Muscle layer of duodenum (tissue), 2 donors: ENCODE results near the gene CD59.

Experiments
- H3K27ac ChIP-seq: one replicate; pipeline ENCODE4 v1.7.0; 2013; ENCODE audit warnings: mild to moderate bottlenecking, low read length
- H3K27me3 ChIP-seq: one replicate; pipeline ENCODE4 v1.7.0; 2013; ENCODE audit warnings: low read depth, mild to moderate bottlenecking, control low read depth, low read length
- H3K36me3 ChIP-seq, 2 donors: one replicate each; pipeline ENCODE4 v1.7.0; 2013; ENCODE audit warnings: low read length in 2 of 2, control low read depth in 1 of 2, mild to moderate bottlenecking in 1 of 2; ENCODE audit not compliant: insufficient read depth in 2 of 2, control insufficient read depth in 1 of 2
- H3K4me1 ChIP-seq, 2 donors: one replicate each; pipeline ENCODE4 v1.7.0; 2013; ENCODE audit warnings: low read length in 2 of 2, mild to moderate bottlenecking in 2 of 2, control low read depth in 1 of 2, moderate library complexity in 1 of 2; ENCODE audit not compliant: insufficient read depth in 2 of 2, control insufficient read depth in 1 of 2
- H3K4me3 ChIP-seq, 2 donors: one replicate each; pipeline ENCODE4 v1.7.0; 2013; ENCODE audit warnings: low read length in 2 of 2, low read depth in 1 of 2, mild to moderate bottlenecking in 1 of 2
- H3K9me3 ChIP-seq, 2 donors: one replicate each; pipeline ENCODE4 v1.7.0; 2013; ENCODE audit warnings: low read length in 2 of 2, control low read depth in 1 of 2, mild to moderate bottlenecking in 1 of 2; ENCODE audit not compliant: control insufficient read depth in 1 of 2
- donor health status: healthy.

The CD59 gene

DNA sequence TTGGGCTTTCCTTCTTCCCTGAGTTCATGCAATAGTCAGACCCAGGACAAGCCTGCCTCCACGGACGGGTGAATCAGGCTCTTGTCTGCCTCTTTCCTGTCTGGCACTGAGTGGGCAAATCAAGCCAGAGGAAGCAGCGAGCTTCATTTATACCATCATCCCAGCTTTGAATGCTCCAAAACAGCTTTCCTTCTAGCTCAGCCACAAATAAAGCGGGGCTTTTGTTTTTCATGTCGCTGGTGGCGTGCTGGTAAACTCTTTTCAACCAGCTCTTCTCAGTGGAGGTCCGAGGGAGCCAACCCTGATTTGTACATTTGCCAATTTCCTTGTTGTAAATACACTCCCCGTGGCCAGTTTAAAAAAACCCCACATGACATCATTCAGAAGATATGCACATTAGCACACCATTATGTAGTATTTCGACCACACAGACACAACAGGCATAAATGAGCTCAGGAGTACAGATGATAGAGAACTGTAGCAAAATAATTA lies 44.2 kb downstream of the CD59 start:
- H3K27ac ChIP-seq, result peak overlapping the region; percentile 82
- H3K4me1 ChIP-seq, result peaks cover 0 to 18% of the 10 kb centered on the region in 2 donors
- H3K9me3 ChIP-seq, result peaks cover 0 to 5% of the 10 kb centered on the region in 2 donors
- H3K4me3 ChIP-seq, result no peak overlapping the region
- no peaks in the 10 kb centered on the region for H3K27me3 ChIP-seq
- H3K36me3 ChIP-seq, result peaks cover 0 to 11% of the 10 kb centered on the region in 2 donors

DNA sequence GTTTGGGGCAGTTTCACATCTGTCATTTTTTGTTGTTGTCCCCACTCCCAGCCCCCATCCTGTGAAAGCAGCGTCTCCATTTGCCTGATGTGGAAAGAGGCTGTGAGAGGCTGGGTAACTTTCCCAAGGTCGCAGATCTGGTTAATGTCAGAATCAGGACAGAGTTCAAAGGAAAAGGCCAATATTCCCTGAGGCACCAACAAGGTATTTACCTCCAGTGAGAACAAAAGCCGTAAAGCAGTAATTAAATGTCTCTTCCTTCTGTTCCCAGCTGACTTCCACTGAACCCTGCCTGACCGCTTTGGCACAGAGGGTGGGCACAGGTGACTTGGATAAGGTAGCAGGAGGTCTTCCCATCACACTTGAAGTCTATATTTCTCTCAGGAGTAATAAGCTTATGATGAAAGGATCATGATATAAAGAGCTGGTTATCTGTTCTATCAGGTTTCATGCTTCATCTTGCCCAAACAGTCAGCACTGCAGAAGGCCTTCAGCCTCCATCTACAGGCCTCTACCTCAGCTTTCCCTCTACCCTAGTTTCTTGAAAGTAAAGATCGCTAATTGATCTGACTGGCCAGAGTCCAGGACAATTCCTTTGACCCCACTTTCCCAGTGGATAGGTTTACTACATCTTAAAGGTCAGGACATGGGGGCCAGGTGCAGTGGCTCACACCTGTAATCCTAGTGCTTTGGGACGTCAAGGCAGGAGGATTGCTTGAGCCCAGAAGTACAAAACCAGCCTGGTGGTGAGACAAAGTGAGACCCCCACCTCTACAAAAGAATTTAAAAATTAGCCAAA lies 45.0 kb downstream of the CD59 start:
- H3K4me1 ChIP-seq, result peaks cover 0 to 18% of the 10 kb centered on the region in 2 donors

DNA sequence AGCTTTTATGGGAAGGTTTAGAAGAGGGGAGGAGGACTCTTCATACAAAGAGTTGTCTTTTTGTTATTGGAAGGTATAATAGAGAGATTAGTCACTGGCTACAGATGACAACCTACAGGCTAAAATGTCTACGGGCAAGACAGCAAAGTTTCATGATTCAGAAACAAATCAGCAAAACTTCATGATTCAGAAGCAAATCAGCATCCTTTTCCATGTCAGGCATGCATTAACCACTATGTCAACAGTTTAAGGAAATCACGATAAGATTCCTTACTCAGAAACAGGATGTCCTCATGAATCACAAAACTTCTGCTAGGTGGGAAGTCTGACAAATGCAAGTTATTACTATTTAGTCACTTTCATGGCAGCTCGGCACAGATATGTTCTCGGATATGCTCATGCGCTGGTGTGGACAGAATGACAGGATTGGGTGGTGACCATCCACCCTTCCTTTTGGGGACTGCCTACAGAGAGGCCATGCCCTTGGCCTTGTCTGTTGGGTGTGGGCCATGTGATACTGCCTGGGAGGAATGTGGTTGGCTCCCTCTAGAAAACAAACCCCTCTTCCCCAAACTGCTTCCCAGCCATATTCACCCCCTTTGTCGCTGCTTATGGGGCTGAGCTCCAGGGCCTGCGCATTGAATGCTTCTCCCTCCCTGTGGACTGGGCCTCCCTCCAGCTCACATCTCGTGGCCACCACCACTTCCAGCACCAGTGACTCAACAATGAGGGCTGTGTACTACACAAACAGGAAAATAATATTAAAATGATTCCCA lies 45.7 kb downstream of the CD59 start:
- H3K9me3 ChIP-seq, result peaks cover 0 to 6% of the 10 kb centered on the region in 2 donors
- no peak overlapping the region for H3K4me3 ChIP-seq
- peaks cover 0 to 11% of the 10 kb centered on the region in 2 donors for H3K36me3 ChIP-seq
- peak overlapping the region; percentile 82 for H3K27ac ChIP-seq
- peaks cover 0 to 18% of the 10 kb centered on the region in 2 donors for H3K4me1 ChIP-seq
- no peaks in the 10 kb centered on the region for H3K27me3 ChIP-seq

More for the DNA sequence above, 45.0 kb downstream of the CD59 start:
- peaks cover 0 to 6% of the 10 kb centered on the region in 2 donors for H3K9me3 ChIP-seq
- peak overlapping the region; percentile 82 for H3K27ac ChIP-seq
- H3K4me3 ChIP-seq, result no peak overlapping the region
- no peaks in the 10 kb centered on the region for H3K27me3 ChIP-seq
- peaks cover 0 to 11% of the 10 kb centered on the region in 2 donors for H3K36me3 ChIP-seq

DNA sequence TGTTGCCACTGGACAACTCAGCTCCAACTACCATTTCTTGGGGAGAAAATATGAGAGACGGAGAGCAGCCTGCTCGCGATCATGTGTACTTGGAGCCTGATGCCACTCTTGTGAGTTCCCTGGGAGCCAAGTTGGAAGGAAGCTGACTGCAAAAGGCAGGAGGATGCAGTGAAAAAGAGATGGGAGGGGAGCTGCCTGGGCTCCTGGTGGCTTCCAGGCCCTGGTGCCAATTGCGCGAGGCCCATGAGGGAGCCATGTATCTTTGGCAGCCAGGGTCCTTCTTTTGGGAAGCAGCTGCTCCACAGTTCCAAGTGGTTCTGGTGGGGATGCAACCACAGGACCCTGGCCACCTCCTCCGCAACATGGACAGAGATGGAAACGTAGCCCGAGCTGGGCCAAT lies 46.7 kb downstream of the CD59 start:
- no peaks in the 10 kb centered on the region for H3K27me3 ChIP-seq
- peaks cover 0 to 18% of the 10 kb centered on the region in 2 donors for H3K4me1 ChIP-seq
- H3K4me3 ChIP-seq, result no peak overlapping the region
- peaks cover 0 to 11% of the 10 kb centered on the region in 2 donors for H3K36me3 ChIP-seq
- peak overlapping the region; percentile 52 for H3K27ac ChIP-seq
- H3K9me3 ChIP-seq, result peaks cover 0 to 6% of the 10 kb centered on the region in 2 donors

DNA sequence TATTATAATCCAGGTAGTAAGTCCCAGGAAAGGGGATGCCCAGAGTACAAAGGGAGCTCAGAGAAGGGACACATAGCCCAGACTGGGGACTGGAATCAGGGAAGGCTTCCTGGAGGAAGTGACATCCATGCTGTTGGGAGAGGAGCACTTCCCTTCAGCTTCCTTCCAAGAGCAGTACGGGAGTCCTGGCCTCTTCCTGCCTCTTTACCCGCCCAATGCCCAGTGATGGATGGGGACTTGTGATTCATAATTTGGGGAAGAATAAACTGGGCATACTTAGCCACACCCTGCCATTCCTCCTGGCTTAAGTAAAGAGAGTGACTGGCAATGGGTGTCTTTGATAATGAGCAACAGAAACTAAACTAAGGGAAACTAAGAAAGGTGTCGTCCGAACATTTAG lies 47.1 kb downstream of the CD59 start:
- Histone ChIP-seq H3K9me3 (peaks cover 0 to 6% of the 10 kb centered on the region in 2 donors), H3K27me3 (no peaks in the 10 kb centered on the region), H3K4me3 (no peak overlapping the region), H3K4me1 (peaks cover 0 to 18% of the 10 kb centered on the region in 2 donors), H3K36me3 (peaks cover 0 to 11% of the 10 kb centered on the region in 2 donors), H3K27ac (no peak overlapping the region)

DNA sequence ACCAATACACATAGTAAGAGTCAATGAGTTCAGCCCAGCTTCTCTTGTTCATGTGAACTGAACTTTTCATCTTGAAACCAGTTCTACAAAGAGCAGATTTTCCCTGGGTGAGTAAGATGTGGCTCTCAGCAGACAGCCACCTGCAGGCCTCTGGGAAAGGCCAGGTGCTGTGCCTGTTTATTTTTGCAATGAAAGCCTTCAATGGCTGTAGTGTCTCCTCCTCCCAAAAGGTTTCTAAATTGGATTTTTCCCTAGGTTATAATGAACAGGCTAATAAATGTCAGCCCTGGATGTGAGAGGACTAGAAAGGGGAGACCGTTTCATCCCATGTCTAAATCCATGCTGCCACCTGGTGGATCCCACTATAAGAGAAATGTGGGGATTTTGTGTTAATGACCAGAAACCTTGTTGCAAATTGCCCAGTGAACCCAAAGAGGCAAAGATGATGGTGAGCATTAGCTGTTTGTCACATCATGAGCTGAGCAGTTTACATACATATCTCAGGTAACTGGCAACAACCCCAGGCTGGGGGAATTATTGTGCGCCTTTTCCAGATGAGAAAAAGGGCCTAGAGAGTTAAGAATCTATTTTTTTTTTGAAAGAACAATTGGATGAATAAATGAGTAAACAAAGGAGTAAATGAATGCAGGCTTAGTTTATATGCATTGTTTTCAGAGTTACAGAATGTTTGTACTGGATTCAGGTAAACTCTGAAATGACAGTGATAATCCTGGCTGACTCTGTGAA lies 48.3 kb downstream of the CD59 start:
- peaks cover 0 to 18% of the 10 kb centered on the region in 2 donors for H3K4me1 ChIP-seq
- H3K4me3 ChIP-seq, result no peak overlapping the region
- no peaks in the 10 kb centered on the region for H3K27me3 ChIP-seq
- peaks cover 0 to 6% of the 10 kb centered on the region in 2 donors for H3K9me3 ChIP-seq
- H3K36me3 ChIP-seq, result peaks cover 0 to 11% of the 10 kb centered on the region in 2 donors
- H3K27ac ChIP-seq, result no peak overlapping the region

DNA sequence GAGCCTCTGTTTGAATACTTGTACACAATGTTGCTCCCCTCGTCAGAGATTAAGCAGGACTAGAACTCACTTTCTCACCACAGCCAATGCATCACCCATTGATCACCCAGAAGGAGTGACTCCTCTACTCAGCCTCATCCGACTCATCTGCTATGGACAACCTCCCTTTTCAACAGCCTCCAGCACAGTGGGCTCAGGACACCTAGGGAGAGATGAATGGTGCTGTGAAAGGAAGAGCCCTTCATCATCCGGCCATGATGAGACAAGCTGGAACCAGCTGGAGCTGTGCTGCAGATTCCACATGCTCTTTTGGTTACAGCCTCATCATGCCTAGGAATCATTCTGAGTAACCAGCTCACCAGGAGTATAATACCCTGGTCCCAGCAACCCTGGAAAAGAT lies 51.1 kb downstream of the CD59 start:
- H3K9me3 ChIP-seq, result peaks cover 0 to 6% of the 10 kb centered on the region in 2 donors
- peaks cover 0 to 4% of the 10 kb centered on the region in 2 donors for H3K36me3 ChIP-seq
- no peaks in the 10 kb centered on the region for H3K4me1 ChIP-seq
- no peak overlapping the region for H3K4me3 ChIP-seq
- no peak overlapping the region for H3K27ac ChIP-seq
- no peaks in the 10 kb centered on the region for H3K27me3 ChIP-seq

DNA sequence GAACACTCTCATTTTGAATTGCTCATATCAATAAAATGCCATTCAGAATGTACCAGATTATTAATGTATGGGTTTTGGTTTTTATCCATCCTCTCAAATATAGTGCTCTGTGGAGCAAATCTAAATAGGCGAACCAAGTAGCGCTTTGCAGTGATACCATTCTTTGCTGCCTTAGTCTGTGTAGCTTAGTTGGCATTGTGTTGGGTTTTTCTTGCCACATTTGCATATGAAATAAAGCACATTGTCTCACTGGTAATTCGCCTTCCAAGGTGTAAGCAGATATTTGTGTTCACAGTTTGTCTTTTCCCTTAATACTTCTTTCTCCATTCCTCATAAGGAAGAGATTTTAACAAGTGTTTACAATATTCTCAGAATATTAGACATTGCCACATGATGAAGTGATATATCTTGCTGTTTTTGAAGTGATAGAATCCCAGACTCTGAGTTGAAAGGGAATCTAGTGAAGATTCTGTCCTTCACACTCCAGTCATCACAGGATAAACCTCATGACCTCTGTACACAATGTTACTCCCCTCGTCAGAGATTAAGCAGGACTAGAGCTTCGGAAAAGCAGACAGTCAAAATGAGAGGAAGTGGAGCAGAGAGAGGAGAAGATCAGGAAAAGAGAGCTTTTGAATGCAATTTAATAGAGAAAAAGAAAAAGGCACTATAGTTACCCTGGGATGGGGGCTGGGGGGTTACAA lies 52.1 kb downstream of the CD59 start:
- H3K27me3 ChIP-seq, result no peaks in the 10 kb centered on the region
- peaks cover 0 to 6% of the 10 kb centered on the region in 2 donors for H3K9me3 ChIP-seq
- H3K4me3 ChIP-seq, result no peak overlapping the region
- no peak overlapping the region for H3K27ac ChIP-seq
- H3K36me3 ChIP-seq, result no peaks in the 10 kb centered on the region
- H3K4me1 ChIP-seq, result no peaks in the 10 kb centered on the region

DNA sequence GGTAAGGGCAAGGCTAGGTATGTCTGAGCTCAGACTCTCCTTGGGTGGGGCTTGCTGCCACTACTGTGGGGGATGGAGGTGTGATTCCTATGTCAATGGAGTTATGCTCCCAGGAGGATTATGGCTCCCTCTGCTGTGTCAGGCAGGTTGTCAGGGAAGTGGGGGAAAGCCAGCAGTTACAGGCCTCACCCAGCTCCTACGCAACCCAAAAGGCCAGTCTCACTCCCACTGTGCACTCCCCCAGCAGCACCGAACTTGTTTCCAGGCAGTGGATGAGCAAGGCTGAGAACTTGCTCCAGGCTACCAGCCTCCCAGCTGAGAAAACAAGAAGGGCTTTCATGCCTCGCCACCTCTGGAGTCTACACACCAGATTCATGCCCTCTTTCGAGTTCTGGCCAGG lies 53.8 kb downstream of the CD59 start:
- Histone ChIP-seq H3K9me3 (peaks cover 0 to 4% of the 10 kb centered on the region in 2 donors), H3K4me3 (no peak overlapping the region), H3K36me3 (no peaks in the 10 kb centered on the region), H3K27me3 (no peaks in the 10 kb centered on the region), H3K27ac (no peak overlapping the region), H3K4me1 (no peaks in the 10 kb centered on the region)

DNA sequence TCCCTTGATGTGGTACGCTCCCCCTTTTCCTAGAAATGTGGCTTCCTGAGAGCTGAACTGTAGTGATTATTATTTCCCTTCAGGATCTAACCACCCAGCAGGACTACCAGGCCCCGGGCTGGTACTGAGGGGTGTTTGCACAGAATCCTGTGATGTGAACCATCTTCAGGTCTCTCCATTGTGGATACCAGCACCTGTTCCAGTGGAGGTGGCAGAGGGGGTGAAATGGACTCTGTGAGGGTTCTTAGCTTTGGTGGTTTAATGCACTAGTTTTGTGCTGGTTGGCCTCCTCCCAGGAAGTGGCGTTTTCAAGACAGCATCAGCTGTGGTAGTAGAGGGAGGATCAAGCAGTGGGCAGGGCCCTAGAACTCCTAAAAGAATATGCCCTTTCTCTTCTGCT lies 54.2 kb downstream of the CD59 start:
- no peaks in the 10 kb centered on the region for H3K36me3 ChIP-seq
- H3K27me3 ChIP-seq, result no peaks in the 10 kb centered on the region
- H3K4me1 ChIP-seq, result no peaks in the 10 kb centered on the region
- H3K27ac ChIP-seq, result no peak overlapping the region
- H3K9me3 ChIP-seq, result no peaks in the 10 kb centered on the region
- no peak overlapping the region for H3K4me3 ChIP-seq
